PFSK-1 (cell line): ENCODE data around the gene TBCA.

ENCODE experiments used
- SIN3A ChIP-seq: IDR thresholded peaks from 2 replicates; pipeline ENCODE4 v1.6.1; 2012; ENCODE audit warnings: mild to moderate bottlenecking, low read length, moderate library complexity, borderline replicate concordance; ENCODE audit not compliant: insufficient read depth
- TF ChIP-seq, protein P1 (sequence below), 2 experiments: IDR thresholded peaks; 2 replicates each; pipeline versions ENCODE4 v1.6.1 to v1.8.0; 2011 to 2012; ENCODE audit warnings: low read depth in 2 of 2, low read length in 2 of 2, control low read depth in 1 of 2, inconsistent platforms in 1 of 2, mild to moderate bottlenecking in 1 of 2, moderate library complexity in 1 of 2; ENCODE audit not compliant: insufficient read depth in 1 of 2

DNA sequence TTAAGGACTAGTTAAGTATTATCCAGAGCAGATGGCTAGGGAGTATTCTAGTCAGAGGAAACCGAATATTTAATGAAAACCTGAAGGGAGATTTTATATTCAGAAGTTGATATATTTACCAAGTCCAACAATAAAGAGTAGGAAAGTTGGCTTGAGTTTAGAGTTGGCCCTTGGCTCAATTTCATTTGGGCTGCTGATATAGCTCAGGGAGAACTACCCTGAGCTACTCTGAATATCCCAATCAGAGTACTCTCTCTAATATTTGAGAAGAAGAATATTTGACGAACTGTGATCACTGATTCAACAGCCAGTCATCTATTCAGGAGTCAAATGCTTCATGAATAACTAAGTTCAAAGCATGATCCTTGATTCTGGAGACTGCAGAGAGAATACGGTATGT lies 34.5 kb downstream of the TBCA start:
- TF ChIP-seq, protein P1, sequence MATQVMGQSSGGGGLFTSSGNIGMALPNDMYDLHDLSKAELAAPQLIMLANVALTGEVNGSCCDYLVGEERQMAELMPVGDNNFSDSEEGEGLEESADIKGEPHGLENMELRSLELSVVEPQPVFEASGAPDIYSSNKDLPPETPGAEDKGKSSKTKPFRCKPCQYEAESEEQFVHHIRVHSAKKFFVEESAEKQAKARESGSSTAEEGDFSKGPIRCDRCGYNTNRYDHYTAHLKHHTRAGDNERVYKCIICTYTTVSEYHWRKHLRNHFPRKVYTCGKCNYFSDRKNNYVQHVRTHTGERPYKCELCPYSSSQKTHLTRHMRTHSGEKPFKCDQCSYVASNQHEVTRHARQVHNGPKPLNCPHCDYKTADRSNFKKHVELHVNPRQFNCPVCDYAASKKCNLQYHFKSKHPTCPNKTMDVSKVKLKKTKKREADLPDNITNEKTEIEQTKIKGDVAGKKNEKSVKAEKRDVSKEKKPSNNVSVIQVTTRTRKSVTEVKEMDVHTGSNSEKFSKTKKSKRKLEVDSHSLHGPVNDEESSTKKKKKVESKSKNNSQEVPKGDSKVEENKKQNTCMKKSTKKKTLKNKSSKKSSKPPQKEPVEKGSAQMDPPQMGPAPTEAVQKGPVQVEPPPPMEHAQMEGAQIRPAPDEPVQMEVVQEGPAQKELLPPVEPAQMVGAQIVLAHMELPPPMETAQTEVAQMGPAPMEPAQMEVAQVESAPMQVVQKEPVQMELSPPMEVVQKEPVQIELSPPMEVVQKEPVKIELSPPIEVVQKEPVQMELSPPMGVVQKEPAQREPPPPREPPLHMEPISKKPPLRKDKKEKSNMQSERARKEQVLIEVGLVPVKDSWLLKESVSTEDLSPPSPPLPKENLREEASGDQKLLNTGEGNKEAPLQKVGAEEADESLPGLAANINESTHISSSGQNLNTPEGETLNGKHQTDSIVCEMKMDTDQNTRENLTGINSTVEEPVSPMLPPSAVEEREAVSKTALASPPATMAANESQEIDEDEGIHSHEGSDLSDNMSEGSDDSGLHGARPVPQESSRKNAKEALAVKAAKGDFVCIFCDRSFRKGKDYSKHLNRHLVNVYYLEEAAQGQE (IDR thresholded peaks at IDR 0.05; ENCODE audit: insufficient read depth in 1 of 2, low read depth in 2 of 2, low read length in 2 of 2), result no peak
- no peak for TF ChIP-seq SIN3A
